Endothelial cell of umbilical vein (primary cell): ENCODE measurements around the gene GYS1. TPM values are rescaled to one million over a fixed set of nuclear protein-coding genes. Genes with fewer than 3 reads are reported as not detected.

Source experiments
- BruUV-seq: library from RNA; stranded (reverse); fragments of 400-500 nt; replicated peaks from 2 replicates; lab custom pipeline; 2021; lab: Mats Ljungman, UMichigan
- CTCF ChIA-PET: fragments of 300-600, 350-600 bp; sonication (Branson Sonifier 250); formaldehyde crosslinking; loops from one replicate; lab custom pipeline; 2021; ENCODE audit warnings: antibody characterized with exemption, inconsistent platforms; lab: Charles Lee
- POLR2A ChIA-PET: fragments of 300-600, 350-600 bp; sonication (Branson Sonifier 250); formaldehyde crosslinking; loops from one replicate; lab custom pipeline; 2021; ENCODE audit warnings: antibody characterized with exemption, inconsistent platforms; lab: Charles Lee
- DNase-seq: peaks from one replicate; pipeline ENCODE4 v3.0.0-alpha.2; 2011; ENCODE audit warnings: low read depth, low spot score
- FAIRE-seq: peaks from 2 replicates; lab custom pipeline; 2011; peaks lifted over from hg19 to GRCh38; lab: Jason Lieb, UNC
- H2AFZ ChIP-seq: 2 replicates; pipeline ENCODE4 v1.6.0; 2012; ENCODE audit warnings: low read depth, low read length, control low read depth, inconsistent platforms
- H3K27ac ChIP-seq: 2 replicates; pipeline ENCODE4 v1.5.1; 2011; ENCODE audit warnings: low read depth, mild to moderate bottlenecking, control low read depth, low read length, moderate library complexity; ENCODE audit not compliant: insufficient read depth
- H3K27me3 ChIP-seq, 2 experiments: 2 replicates each; pipeline versions ENCODE4 v1.6.0 to v1.6.1; 2011; ENCODE audit warnings: low read length in 2 of 2, mixed read lengths in 1 of 2; ENCODE audit not compliant: control insufficient read depth in 2 of 2, insufficient read depth in 2 of 2
- H3K36me3 ChIP-seq, 2 experiments: 2 replicates in 1 of 2; 3 replicates in 1 of 2; pipeline ENCODE4 v1.5.1; 2011; ENCODE audit warnings: low read length in 2 of 2, mild to moderate bottlenecking in 1 of 2, moderate library complexity in 1 of 2; ENCODE audit not compliant: control insufficient read depth in 2 of 2, insufficient read depth in 2 of 2; ENCODE audit errors: extremely low read depth in 1 of 2
- H3K4me1 ChIP-seq: 3 replicates; pipeline ENCODE4 v1.5.1; 2011; ENCODE audit warnings: mild to moderate bottlenecking, low read length; ENCODE audit not compliant: control insufficient read depth, insufficient read depth; ENCODE audit errors: extremely low read depth
- H3K4me2 ChIP-seq: 2 replicates; pipeline ENCODE4 v1.6.1; 2011; ENCODE audit warnings: low read length, control low read depth, mixed read lengths; ENCODE audit not compliant: insufficient read depth
- H3K4me3 ChIP-seq, 3 experiments: fragments of 200-600 bp in 1 of 3; sonication (generic), shearing (Covaris generic) in 1 of 3; replicated peaks in 1 of 3; 2 replicates each; pipeline ENCODE4 v1.5.1; 2011 to 2016; ENCODE audit warnings: control low read depth in 3 of 3, low read length in 3 of 3, mild to moderate bottlenecking in 2 of 3, inconsistent platforms in 1 of 3, low read depth in 1 of 3, moderate library complexity in 1 of 3; ENCODE audit not compliant: insufficient read depth in 1 of 3
- H3K79me2 ChIP-seq: 2 replicates; pipeline ENCODE4 v1.6.0; 2012; ENCODE audit warnings: low read length, inconsistent platforms; ENCODE audit not compliant: control insufficient read depth, insufficient read depth
- H3K9ac ChIP-seq: replicated peaks from 2 replicates; pipeline ENCODE3; 2011; ENCODE audit warnings: low read length, control low read depth; ENCODE audit not compliant: insufficient read depth; ENCODE audit errors: extremely low read depth
- H3K9me1 ChIP-seq: replicated peaks from 3 replicates; pipeline ENCODE4 v1.6.0; 2011; ENCODE audit warnings: mild to moderate bottlenecking, low read length; ENCODE audit not compliant: control insufficient read depth, insufficient read depth; ENCODE audit errors: extremely low read depth
- H3K9me3 ChIP-seq: replicated peaks from 2 replicates; pipeline ENCODE4 v1.5.1; 2012; ENCODE audit warnings: low read length, inconsistent platforms; ENCODE audit not compliant: control insufficient read depth, insufficient read depth
- H4K20me1 ChIP-seq: replicated peaks from 2 replicates; pipeline ENCODE3; 2011; ENCODE audit warnings: mild to moderate bottlenecking, low read length; ENCODE audit not compliant: control insufficient read depth, insufficient read depth; ENCODE audit errors: extremely low read depth
- CTCF ChIP-seq, 2 donors: IDR thresholded peaks; 1 replicate in 1 of 2; 2 replicates in 1 of 2; pipeline ENCODE4 v1.5.1; 2011; ENCODE audit warnings: low read length in 2 of 2, mild to moderate bottlenecking in 2 of 2, moderate library complexity in 2 of 2, control low read depth in 1 of 2, inconsistent platforms in 1 of 2, low read depth in 1 of 2; ENCODE audit not compliant: insufficient read depth in 1 of 2; ENCODE audit errors: extremely low read depth in 1 of 2
- EZH2 ChIP-seq: IDR thresholded peaks from 2 replicates; pipeline ENCODE4 v1.6.1; 2012; ENCODE audit warnings: borderline replicate concordance, low read depth, mild to moderate bottlenecking, moderate library complexity, low read length, inconsistent platforms; ENCODE audit not compliant: severe bottlenecking
- FOS ChIP-seq: IDR thresholded peaks from 2 replicates; pipeline ENCODE4 v1.6.1; 2011; ENCODE audit warnings: mild to moderate bottlenecking, low read length, moderate library complexity, borderline replicate concordance; ENCODE audit not compliant: insufficient read depth
- GATA2 ChIP-seq: IDR thresholded peaks from 2 replicates; pipeline ENCODE4 v1.7.0; 2011; ENCODE audit warnings: low read depth, mild to moderate bottlenecking, moderate library complexity, mixed read lengths, low read length; ENCODE audit not compliant: insufficient read length, insufficient read depth
- JUN ChIP-seq: IDR thresholded peaks from 2 replicates; pipeline ENCODE4 v1.6.1; 2011; ENCODE audit warnings: borderline replicate concordance, low read depth; ENCODE audit not compliant: insufficient read length, insufficient read depth
- MAX ChIP-seq: IDR thresholded peaks from 2 replicates; pipeline ENCODE4 v1.6.1; 2011; ENCODE audit not compliant: insufficient read depth, insufficient read length
- MYC ChIP-seq: IDR thresholded peaks from one replicate; pipeline ENCODE4 v1.6.1; 2011; ENCODE audit warnings: mild to moderate bottlenecking, low read depth, low read length
- POLR2A ChIP-seq: IDR thresholded peaks from 2 replicates; pipeline ENCODE4 v1.6.1; 2012; ENCODE audit warnings: low read depth, mild to moderate bottlenecking, control low read depth, low read length
- POLR2AphosphoS5 ChIP-seq: IDR thresholded peaks from 2 replicates; pipeline ENCODE4 v1.6.1; 2012; ENCODE audit warnings: low read depth, mild to moderate bottlenecking, control low read depth, low read length, moderate library complexity; ENCODE audit not compliant: insufficient read depth
- dilution Hi-C: fragments of 300-500 bp; cut with MboI; formaldehyde crosslinking; loops from one replicate; pipeline ENCODE4 v1.15.0; 2019; ENCODE audit warnings: low sequenced_read_pairs; ENCODE audit not compliant: extremely low pct_ligation_motif_present
- intact Hi-C: fragments of 100-400 bp; cut with micrococcal nuclease; formaldehyde crosslinking; loops from one replicate; pipeline ENCODE4 v1.10.0; 2022
- polyA plus RNA-seq, 4 experiments: library from polyadenylated mRNA; depleted of rRNA in 3 of 4; stranded (reverse) in 3 of 4; unstranded in 1 of 4; fragments of >200 nt; gene quantifications; 2 replicates each; pipeline versions ENCODE4 v1.2.1 to v1.2.3, GENCODE V29; 2011 to 2012; ENCODE audit warnings: missing spikeins in 1 of 4
- total RNA-seq: library from RNA; stranded (reverse); gene quantifications from 2 replicates; pipeline ENCODE4 v1.2.3, GENCODE V29; 2021

GYS1 gene
- total and polyA plus RNA-seq, 2 donors (not counting 3 experiments of a cell fraction or from before 2014, with no cell fraction given) = 39.0 to 58.9 TPM

GRCh38 chr19:48992581-48993174, 431 bp downstream of the GYS1 start:
- no peak for TF ChIP-seq MAX
- no peak for TF ChIP-seq POLR2AphosphoS5
- no peak for TF ChIP-seq CTCF (IDR thresholded peaks at IDR 0.05; ENCODE audit: extremely low read depth in 1 of 2, insufficient read depth in 1 of 2, low read depth in 1 of 2, low read length in 2 of 2)
- TF ChIP-seq EZH2 = no peak
- TF ChIP-seq JUN = no peak
- no peak for TF ChIP-seq MYC
- TF ChIP-seq GATA2 = no peak
- no peak for TF ChIP-seq FOS
- TF ChIP-seq POLR2A = no peak
- H2AFZ ChIP-seq = peak overlapping the region; percentile 49
- peak overlapping the region; percentile 48 for H3K27ac ChIP-seq
- FAIRE-seq (peak; percentile 76), DNase-seq (no peak)
- H3K9ac ChIP-seq = peak overlapping the region; percentile 89
- peaks cover 14% of the 10 kb centered on the region for H3K4me1 ChIP-seq
- peak overlapping the region; percentile 83 to 92 (median 86) for H3K4me3 ChIP-seq
- no TSS peak for BruUV-seq
- peak overlapping the region; percentile 80 for H3K4me2 ChIP-seq
- H3K79me2 ChIP-seq = peaks cover 54% of the 10 kb centered on the region
- H3K9me1 ChIP-seq = no peaks in the 10 kb centered on the region
- dilution Hi-C loops (no loop called here), intact Hi-C loops (loop anchor here (1.0 to 10.0 kb wide), 6 partner anchors 14 to 358 kb away; partner anchors contain the start of genes DBP, HRC, SNRNP70 and TRPM4)
- CTCF ChIA-PET = interaction anchor here (0.9 to 3.3 kb wide), 23 partner anchors 13 to 234 kb away, joined by 3 to 41 read pairs (median 5); partner anchors contain the start of genes LIN7B, NUCB1 and PPP1R15A
- peaks cover 0 to 5% of the 10 kb centered on the region in 2 experiments for H3K36me3 ChIP-seq
- no peaks in the 10 kb centered on the region for H4K20me1 ChIP-seq
- no peaks in the 10 kb centered on the region for H3K27me3 ChIP-seq
- H3K9me3 ChIP-seq = no peaks in the 10 kb centered on the region
- POLR2A ChIA-PET = interaction anchor here (1.0 to 1.5 kb wide), 5 partner anchors 9 to 373 kb away, joined by 3 to 6 read pairs (median 3); partner anchors contain the start of genes PPP1R15A, RPL18 and SPHK2
